Adrenal gland (tissue), 12 donors: Measurements from ENCODE around the gene PRKCA. TPM values are rescaled to one million over a fixed set of nuclear protein-coding genes. Genes with fewer than 3 reads are reported as not detected.

Source experiments
- DNase-seq, 7 donors: peaks; one replicate each; pipeline ENCODE4 v3.0.0-alpha.2; 2019 to 2020
- H3K27ac ChIP-seq, 5 donors: fragments of 200-600 bp; sonication (generic) in 4 of 5; 1 replicate in 3 of 5; 2 replicates in 2 of 5; pipeline versions ENCODE4 v1.5.1 to v1.8.0; 2016 to 2020; ENCODE audit warnings: mild to moderate bottlenecking in 1 of 5
- H3K27me3 ChIP-seq: fragments of 200-600 bp; 2 replicates; pipeline ENCODE4 v1.8.0; 2021
- H3K36me3 ChIP-seq, 2 donors: fragments of 200-600 bp; replicated peaks in 1 of 2; 1 replicate in 1 of 2; 2 replicates in 1 of 2; pipeline versions ENCODE4 v1.5.1 to v1.8.0; 2018 to 2022
- H3K4me1 ChIP-seq, 2 donors: fragments of 200-600 bp; replicated peaks in 1 of 2; 1 replicate in 1 of 2; 2 replicates in 1 of 2; pipeline versions ENCODE4 v1.5.1 to v1.8.0; 2018 to 2021
- H3K4me3 ChIP-seq, 4 donors: fragments of 200-600 bp; sonication (generic) in 3 of 4; one replicate each; pipeline ENCODE4 v1.5.1; 2016 to 2018
- H3K9me3 ChIP-seq, 3 donors: fragments of 200-600 bp; sonication (generic) in 1 of 3; replicated peaks in 1 of 3; 1 replicate in 2 of 3; 2 replicates in 1 of 3; pipeline versions ENCODE4 v1.5.1 to v1.8.0; 2016 to 2021
- POLR2A ChIP-seq, 2 donors: fragments of 450-650 bp; IDR thresholded peaks; one replicate each; pipeline ENCODE4 v1.6.1; 2017; ENCODE audit warnings: antibody characterized with exemption in 2 of 2, mild to moderate bottlenecking in 2 of 2, moderate library complexity in 1 of 2
- WGBS, 4 donors: extraction: QIAGEN DNeasy Blood & Tissue Kit in 2 of 4; methylation state at CpG; one replicate each; pipeline versions ENCODE4 v1.1.5 to v1.1.7; 2013 to 2017; 5-methylcytosine and 5-hydroxymethylcytosine counted together
- intact Hi-C, 2 donors: fragments of 100-400 bp; cut with DNase I; formaldehyde crosslinking; loops; one replicate each; pipeline versions ENCODE4 v1.14.1 to v1.15.0; 2022 to 2023
- polyA plus RNA-seq, 3 donors: library from polyadenylated mRNA; stranded (reverse); fragments of 200-250 nt in 2 of 3; fragments of 350-450 nt in 1 of 3; fragmentation: Illumina TruSeq in 1 of 3; extraction: RNeasy Lipid Tissue Mini Kit (QIAGEN cat#74804) in 1 of 3; gene quantifications; one replicate each; pipeline ENCODE4 v1.2.3, GENCODE V29; 2013 to 2014
- total RNA-seq, 9 donors: library from RNA; depleted of rRNA in 4 of 9; stranded (reverse); fragments of >200 nt in 4 of 9; fragments of 120-200 nt in 1 of 9; fragmentation: NEBNext Ultra II Directional in 1 of 9; extraction: Animal tissue kit (Norgen Biotek cat#: 25700) in 1 of 9; gene quantifications; one replicate each; pipeline versions ENCODE4 v1.1.0 to v1.2.4, GENCODE V29; 2013 to 2023
- TF ChIP-seq, protein P1 (sequence below), 6 experiments: fragments of 450-650 bp in 4 of 6; fragments of 200-600 bp in 2 of 6; sonication (generic) in 1 of 6; IDR thresholded peaks; 1 replicate in 5 of 6; 2 replicates in 1 of 6; pipeline versions ENCODE4 v1.5.1 to v1.8.0; 2016 to 2021; ENCODE audit warnings: antibody characterized with exemption in 6 of 6, mild to moderate bottlenecking in 2 of 6, moderate library complexity in 1 of 6
- donor health status: healthy with polysubstance abuse.
- donor health status: Bipolar disorder and iron deficiency.
- donor health status: DM: yes; HTN: yes; CAD: no.
- donor health status: DM: no; HTN: no; CAD: no.
- donor health status: DM: no; HTN: no; CAD: no.
- donor health status: DM: yes; HTN: yes; CAD: no.

PRKCA gene
- total and polyA plus RNA-seq, 12 donors, result 15.1 to 202 (median 84.1) TPM

DNA sequence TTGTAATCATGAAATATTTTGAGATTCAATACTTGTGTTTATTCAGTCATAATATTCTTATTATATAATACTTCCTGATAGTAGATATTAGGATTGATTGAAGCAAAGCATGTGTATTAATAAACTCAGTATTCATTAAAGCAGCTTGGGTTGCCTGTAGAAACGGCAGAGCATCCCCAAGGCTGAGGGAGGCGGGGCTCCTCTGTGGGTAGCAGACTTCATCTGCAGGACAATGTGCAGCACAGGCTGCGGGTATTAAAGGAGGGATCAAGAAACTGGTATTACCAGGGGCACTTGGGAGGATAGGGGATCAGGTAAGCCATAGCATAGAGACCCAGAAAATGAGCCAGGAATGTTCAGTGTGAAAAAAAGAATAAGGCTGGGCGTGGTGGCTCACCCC, 213.6 kb downstream of the PRKCA start:
- intact Hi-C loops, result no loop called here
- H3K4me1 ChIP-seq, result peaks cover 0 to 16% of the 10 kb centered on the region in 2 donors

GRCh38 chr17:66517336-66518009, 215.1 kb downstream of the PRKCA start:
- H3K4me3 ChIP-seq, result no peak overlapping the region
- H3K27me3 ChIP-seq, result no peaks in the 10 kb centered on the region
- WGBS, 4 donors, result 41 to 66% (median 59%) methylated on average over 9 of the region's 9 CpGs
- no peak for TF ChIP-seq POLR2A (IDR thresholded peaks at IDR 0.05)
- TF ChIP-seq, protein P1, sequence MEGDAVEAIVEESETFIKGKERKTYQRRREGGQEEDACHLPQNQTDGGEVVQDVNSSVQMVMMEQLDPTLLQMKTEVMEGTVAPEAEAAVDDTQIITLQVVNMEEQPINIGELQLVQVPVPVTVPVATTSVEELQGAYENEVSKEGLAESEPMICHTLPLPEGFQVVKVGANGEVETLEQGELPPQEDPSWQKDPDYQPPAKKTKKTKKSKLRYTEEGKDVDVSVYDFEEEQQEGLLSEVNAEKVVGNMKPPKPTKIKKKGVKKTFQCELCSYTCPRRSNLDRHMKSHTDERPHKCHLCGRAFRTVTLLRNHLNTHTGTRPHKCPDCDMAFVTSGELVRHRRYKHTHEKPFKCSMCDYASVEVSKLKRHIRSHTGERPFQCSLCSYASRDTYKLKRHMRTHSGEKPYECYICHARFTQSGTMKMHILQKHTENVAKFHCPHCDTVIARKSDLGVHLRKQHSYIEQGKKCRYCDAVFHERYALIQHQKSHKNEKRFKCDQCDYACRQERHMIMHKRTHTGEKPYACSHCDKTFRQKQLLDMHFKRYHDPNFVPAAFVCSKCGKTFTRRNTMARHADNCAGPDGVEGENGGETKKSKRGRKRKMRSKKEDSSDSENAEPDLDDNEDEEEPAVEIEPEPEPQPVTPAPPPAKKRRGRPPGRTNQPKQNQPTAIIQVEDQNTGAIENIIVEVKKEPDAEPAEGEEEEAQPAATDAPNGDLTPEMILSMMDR (IDR thresholded peaks at IDR 0.05), result no peak
- no peaks in the 10 kb centered on the region for H3K36me3 ChIP-seq
- intact Hi-C loops, result no loop called here
- H3K9me3 ChIP-seq, result no peaks in the 10 kb centered on the region
- H3K27ac ChIP-seq, result peak overlapping the region in 2 of 5 donors; percentile 42 to 62
- peaks cover 0 to 23% of the 10 kb centered on the region in 2 donors for H3K4me1 ChIP-seq
- no peak for DNase-seq

More for the DNA sequence above, 213.6 kb downstream of the PRKCA start:
- Histone ChIP-seq H3K27me3 (no peaks in the 10 kb centered on the region), H3K27ac (no peak overlapping the region), H3K4me3 (no peak overlapping the region), H3K36me3 (no peaks in the 10 kb centered on the region), H3K9me3 (no peaks in the 10 kb centered on the region)
- 77 to 94% (median 91%) methylated on average over 4 of the region's 4 CpGs for WGBS, 4 donors
- no peak for DNase-seq
- TF ChIP-seq, protein P1 (IDR thresholded peaks at IDR 0.05), result no peak
- TF ChIP-seq POLR2A (IDR thresholded peaks at IDR 0.05), result no peak

DNA sequence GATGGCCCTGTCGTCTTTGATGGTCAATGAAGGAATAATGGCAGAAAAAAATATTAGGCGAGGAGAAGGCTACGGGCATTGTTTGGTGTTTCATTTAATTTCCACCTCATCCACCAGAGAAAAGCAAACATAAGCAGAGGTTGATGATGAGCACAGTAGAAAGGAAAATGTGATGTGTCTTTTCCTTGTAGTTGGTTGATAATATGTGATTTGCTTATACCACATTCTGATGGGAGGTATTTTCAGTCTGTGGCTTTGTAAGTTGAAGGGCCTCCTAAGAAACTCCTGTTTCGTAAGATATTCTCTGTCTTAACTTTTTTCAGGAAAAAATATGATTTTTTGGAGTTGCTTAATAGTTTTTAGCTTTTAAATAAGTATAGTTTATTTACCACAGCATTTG, 215.7 kb downstream of the PRKCA start:
- Histone ChIP-seq H3K36me3 (no peaks in the 10 kb centered on the region), H3K27ac (peak overlapping the region in 1 of 5 donors; percentile 62), H3K4me3 (no peak overlapping the region), H3K4me1 (peaks cover 0 to 28% of the 10 kb centered on the region in 2 donors), H3K9me3 (no peaks in the 10 kb centered on the region), H3K27me3 (no peaks in the 10 kb centered on the region)
- no peak for DNase-seq
- TF ChIP-seq POLR2A (IDR thresholded peaks at IDR 0.05), result no peak
- TF ChIP-seq, protein P1 (IDR thresholded peaks at IDR 0.05), result no peak
- intact Hi-C loops, result no loop called here
- WGBS, 4 donors, result 62 to 77% (median 70%) methylated on average over 4 of the region's 4 CpGs

DNA sequence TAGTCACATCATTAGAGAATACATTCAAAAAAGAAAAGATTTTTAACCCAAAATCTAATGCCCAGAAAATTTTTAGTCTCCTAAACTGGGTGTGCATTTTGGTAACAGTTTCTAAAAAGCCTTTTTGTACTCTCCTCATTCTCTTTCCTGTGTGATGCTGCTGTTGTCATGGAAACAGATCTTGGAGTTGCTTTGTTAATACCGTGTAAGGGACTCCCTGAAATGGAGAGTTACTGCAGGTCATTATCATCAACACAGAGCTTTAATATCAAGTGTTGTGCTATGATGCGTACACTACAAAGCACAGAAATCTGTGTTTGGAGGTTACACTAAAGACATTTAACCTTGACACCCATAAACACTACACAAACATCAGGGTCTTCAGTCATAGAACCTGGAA, 216.3 kb downstream of the PRKCA start:
- DNase-seq, result no peak
- intact Hi-C loops, result no loop called here
- WGBS, 4 donors, result 64 to 82% (median 67%) methylated on average over 2 of the region's 2 CpGs
- Histone ChIP-seq H3K9me3 (no peaks in the 10 kb centered on the region), H3K27me3 (no peaks in the 10 kb centered on the region), H3K4me1 (peaks cover 0 to 32% of the 10 kb centered on the region in 2 donors), H3K4me3 (no peak overlapping the region), H3K36me3 (no peaks in the 10 kb centered on the region), H3K27ac (no peak overlapping the region)
- TF ChIP-seq POLR2A (IDR thresholded peaks at IDR 0.05), result no peak
- TF ChIP-seq, protein P1 (IDR thresholded peaks at IDR 0.05), result no peak
